CD4-positive, alpha-beta T cell (primary cell): ENCODE data around the gene COPS8. TPM values are rescaled to one million over a fixed set of nuclear protein-coding genes. Genes with fewer than 3 reads are reported as not detected.

ENCODE experiments used
- ATAC-seq: fragments of 200-7000 bp; cut with Tn5 transposase; one replicate; pipeline ENCODE4 v1.10.0; 2022; ENCODE audit warnings: mild to moderate bottlenecking; ENCODE audit not compliant: poor library complexity
- CTCF ChIA-PET: fragments of 350-600 bp; sonication (Branson Sonifier 250); formaldehyde crosslinking; loops from one replicate; lab custom pipeline; 2021; ENCODE audit warnings: antibody characterized with exemption, inconsistent platforms; lab: Charles Lee
- POLR2A ChIA-PET: fragments of 350-600 bp; sonication (Branson Sonifier 250); formaldehyde crosslinking; loops from one replicate; lab custom pipeline; 2021; ENCODE audit warnings: antibody characterized with exemption, inconsistent platforms; lab: Charles Lee
- DNase-seq, 14 experiments: peaks; one replicate each; pipeline ENCODE4 v3.0.0-alpha.2; 2013 to 2020; ENCODE audit warnings: mixed read lengths in 2 of 14
- H3K27ac ChIP-seq, 2 donors: one replicate each; pipeline versions ENCODE4 v1.5.1 to v1.7.0; 2013; ENCODE audit warnings: low read length in 2 of 2, low read depth in 1 of 2, mild to moderate bottlenecking in 1 of 2
- H3K27me3 ChIP-seq, 2 experiments: 1 replicate in 1 of 2; 2 replicates in 1 of 2; pipeline versions ENCODE4 v1.6.1 to v1.7.0; 2013; ENCODE audit warnings: low read length in 2 of 2, control low read depth in 1 of 2, mild to moderate bottlenecking in 1 of 2, moderate library complexity in 1 of 2; ENCODE audit not compliant: insufficient read depth in 2 of 2, control insufficient read depth in 1 of 2
- H3K36me3 ChIP-seq: one replicate; pipeline ENCODE4 v1.6.1; 2013; ENCODE audit warnings: low read length, control low read depth; ENCODE audit not compliant: insufficient read depth
- H3K4me1 ChIP-seq: one replicate; pipeline ENCODE4 v1.6.1; 2013; ENCODE audit warnings: low read length, control low read depth; ENCODE audit not compliant: insufficient read depth
- H3K4me3 ChIP-seq: one replicate; pipeline ENCODE4 v1.5.1; 2013; ENCODE audit warnings: mild to moderate bottlenecking, low read length, moderate library complexity
- H3K9me3 ChIP-seq, 2 experiments: 1 replicate in 1 of 2; 2 replicates in 1 of 2; pipeline versions ENCODE4 v1.6.1 to v1.7.0; 2013; ENCODE audit warnings: low read length in 2 of 2, mild to moderate bottlenecking in 2 of 2, control low read depth in 1 of 2, moderate library complexity in 1 of 2; ENCODE audit not compliant: control insufficient read depth in 1 of 2, insufficient read depth in 1 of 2
- H3K27ac Mint-ChIP-seq: one replicate; pipeline ENCODE4 v1.8.0; 2020; ENCODE audit warnings: mixed read lengths
- H3K27me3 Mint-ChIP-seq: one replicate; pipeline ENCODE4 v1.8.0; 2021; ENCODE audit warnings: mixed read lengths
- H3K36me3 Mint-ChIP-seq: one replicate; pipeline ENCODE4 v1.8.0; 2021; ENCODE audit warnings: low read depth, mixed read lengths
- H3K4me1 Mint-ChIP-seq: one replicate; pipeline ENCODE4 v1.8.0; 2021; ENCODE audit warnings: low read depth, mixed read lengths
- H3K4me3 Mint-ChIP-seq: one replicate; pipeline ENCODE4 v1.8.0; 2020; ENCODE audit warnings: mild to moderate bottlenecking, mixed read lengths
- H3K9me3 Mint-ChIP-seq: one replicate; pipeline ENCODE4 v1.8.0; 2020; ENCODE audit warnings: mixed read lengths
- CTCF ChIP-seq: fragments of 200-600 bp; IDR thresholded peaks from one replicate; pipeline ENCODE4 v1.8.0; 2022; ENCODE audit warnings: antibody characterized with exemption, mild to moderate bottlenecking
- intact Hi-C, 2 experiments: fragments of 100-400 bp; cut with DNase I in 1 of 2; cut with micrococcal nuclease in 1 of 2; formaldehyde crosslinking; loops; one replicate each; pipeline versions ENCODE4 v1.15.1 to v1.9.0; 2023 to 2025; cut with DNase I, micrococcal nuclease
- total RNA-seq, 174 experiments: library from RNA in 2 of 174; stranded (reverse) in 2 of 174; gene quantifications; one replicate each; pipeline ENCODE4 v1.2.3 and lab custom pipeline; 2021 to 2026

The COPS8 gene
- total RNA-seq, 2 experiments from 2014 or later = 47.9 to 51.7 TPM

GRCh38 chr2:237090906-237091305 lies 5.2 kb downstream of the COPS8 start:
- no peak for ATAC-seq
- ChIA-PET POLR2A (no interaction called here), CTCF (no interaction called here)
- Mint-ChIP-seq H3K36me3 (peaks cover 86% of the 10 kb centered on the region), H3K4me3 (no peak overlapping the region), H3K4me1 (peaks cover 38% of the 10 kb centered on the region), H3K27ac (no peak overlapping the region), H3K27me3 (no peaks in the 10 kb centered on the region), H3K9me3 (no peaks in the 10 kb centered on the region)
- no peaks in the 10 kb centered on the region for H3K9me3 ChIP-seq
- peaks cover 57% of the 10 kb centered on the region for H3K36me3 ChIP-seq
- no peak for DNase-seq
- intact Hi-C loops = no loop called here
- no peak for TF ChIP-seq CTCF
- no peak overlapping the region for H3K4me3 ChIP-seq
- H3K4me1 ChIP-seq = peaks cover 4% of the 10 kb centered on the region
- H3K27me3 ChIP-seq = no peaks in the 10 kb centered on the region
- no peak overlapping the region for H3K27ac ChIP-seq

- no peaks in the 10 kb centered on the region for H3K9me3 Mint-ChIP-seq
- H3K27ac Mint-ChIP-seq = no peak overlapping the region
- H3K4me1 Mint-ChIP-seq = peaks cover 31% of the 10 kb centered on the region
- H3K27me3 Mint-ChIP-seq = no peaks in the 10 kb centered on the region
- peaks cover 67% of the 10 kb centered on the region for H3K36me3 ChIP-seq
- no peaks in the 10 kb centered on the region for H3K27me3 ChIP-seq
- POLR2A ChIA-PET = no interaction called here
- CTCF ChIA-PET = no interaction called here
- no peak overlapping the region for H3K4me3 ChIP-seq
- ATAC-seq (no peak), DNase-seq (no peak)
- no peaks in the 10 kb centered on the region for H3K9me3 ChIP-seq
- TF ChIP-seq CTCF = no peak
- peaks cover 4% of the 10 kb centered on the region for H3K4me1 ChIP-seq
- intact Hi-C loops = no loop called here
- H3K4me3 Mint-ChIP-seq = no peak overlapping the region
- H3K36me3 Mint-ChIP-seq = peaks cover 88% of the 10 kb centered on the region
- H3K27ac ChIP-seq = no peak overlapping the region
These were observed 6.2 kb downstream of the COPS8 start for GRCh38 chr2:237091779-237092436.

GRCh38 chr2:237092506-237092905 lies 6.8 kb downstream of the COPS8 start:
- Mint-ChIP-seq H3K36me3 (peaks cover 94% of the 10 kb centered on the region), H3K27ac (no peak overlapping the region), H3K4me3 (no peak overlapping the region), H3K9me3 (no peaks in the 10 kb centered on the region), H3K4me1 (peaks cover 31% of the 10 kb centered on the region), H3K27me3 (no peaks in the 10 kb centered on the region)
- H3K27ac ChIP-seq = no peak overlapping the region
- H3K4me3 ChIP-seq = no peak overlapping the region
- H3K27me3 ChIP-seq = no peaks in the 10 kb centered on the region
- ChIA-PET POLR2A (no interaction called here), CTCF (no interaction called here)
- DNase-seq = no peak
- intact Hi-C loops = no loop called here
- no peak for ATAC-seq
- peaks cover 71% of the 10 kb centered on the region for H3K36me3 ChIP-seq
- TF ChIP-seq CTCF = no peak
- H3K4me1 ChIP-seq = peaks cover 3% of the 10 kb centered on the region
- no peaks in the 10 kb centered on the region for H3K9me3 ChIP-seq
